HepG2 (cell line): Measurements from ENCODE around the gene HSD17B8. TPM values are rescaled to one million over a fixed set of nuclear protein-coding genes. Genes with fewer than 3 reads are reported as not detected.
A peak's percentile ranks its signal among the peaks of the same experiment; 100 is the strongest.

Source experiments
- AHR ChIP-seq: IDR thresholded peaks from 2 replicates; pipeline ENCODE4 v1.6.1; 2018; ENCODE audit warnings: missing genetic modification reagents, missing compliant biosample characterization
- FOSL1 ChIP-seq: sonication (generic); formaldehyde crosslinking; IDR thresholded peaks from 2 replicates; pipeline ENCODE4 v1.9.0; 2021; ENCODE audit warnings: missing genetic modification reagents, borderline replicate concordance
- HOXA7 ChIP-seq: sonication (generic); formaldehyde crosslinking; IDR thresholded peaks from 2 replicates; pipeline ENCODE4 v1.8.1; 2022; ENCODE audit warnings: mild to moderate bottlenecking, missing genetic modification reagents, moderate library complexity
- MBD4 ChIP-seq: IDR thresholded peaks from 2 replicates; pipeline ENCODE4 v1.6.1; 2012; ENCODE audit warnings: low read length, inconsistent platforms, borderline replicate concordance
- MEIS1 ChIP-seq: sonication (generic); formaldehyde crosslinking; IDR thresholded peaks from 2 replicates; pipeline ENCODE4 v1.9.0; 2021; ENCODE audit warnings: mild to moderate bottlenecking, missing genetic modification reagents, moderate library complexity, borderline replicate concordance
- PAF1 ChIP-seq: IDR thresholded peaks from 2 replicates; pipeline ENCODE4 v1.6.1; 2016; ENCODE audit warnings: missing genetic modification reagents, missing compliant biosample characterization
- RNF2 ChIP-seq: fragments of 450-650 bp; conservative IDR thresholded peaks from 2 replicates; pipeline ENCODE4 v1.6.1; 2016; ENCODE audit warnings: low read depth
- SALL2 ChIP-seq: sonication (generic); formaldehyde crosslinking; IDR thresholded peaks from 2 replicates; pipeline ENCODE4 v1.8.1; 2023; ENCODE audit warnings: mild to moderate bottlenecking, missing genetic modification reagents, inconsistent platforms
- SMAD3 ChIP-seq: sonication (generic); formaldehyde crosslinking; IDR thresholded peaks from 2 replicates; pipeline ENCODE4 v1.4.0; 2020; ENCODE audit warnings: missing genetic modification reagents
- SP4 ChIP-seq: sonication (generic); formaldehyde crosslinking; IDR thresholded peaks from 2 replicates; pipeline ENCODE4 v1.8.1; 2023; ENCODE audit warnings: mild to moderate bottlenecking, missing genetic modification reagents
- SYNCRIP ChIP-seq: fragments of 200-400 bp; formaldehyde crosslinking; IDR thresholded peaks from 2 replicates; pipeline ENCODE4 v1.6.1; 2018; ENCODE audit warnings: mild to moderate bottlenecking, low read depth, low read length; ENCODE audit not compliant: insufficient read depth
- ZNF160 ChIP-seq: sonication (generic); formaldehyde crosslinking; IDR thresholded peaks from 2 replicates; pipeline ENCODE4 v1.8.0; 2022; ENCODE audit warnings: mild to moderate bottlenecking, inconsistent platforms, missing genetic modification reagents
- ZNF207 ChIP-seq: fragments of 450-650 bp; IDR thresholded peaks from 2 replicates; pipeline ENCODE4 v1.6.1; 2016; ENCODE audit warnings: antibody characterized with exemption, borderline replicate concordance
- ZNF329 ChIP-seq: sonication (generic); formaldehyde crosslinking; IDR thresholded peaks from 2 replicates; pipeline ENCODE4 v1.9.0; 2021; ENCODE audit warnings: low read depth, mild to moderate bottlenecking, missing genetic modification reagents
- ZNF333 ChIP-seq: sonication (generic); formaldehyde crosslinking; IDR thresholded peaks from 2 replicates; pipeline ENCODE4 v1.4.0; 2020; ENCODE audit warnings: mild to moderate bottlenecking, missing genetic modification reagents, borderline replicate concordance
- ZNF367 ChIP-seq: sonication (generic); formaldehyde crosslinking; IDR thresholded peaks from 2 replicates; pipeline ENCODE4 v1.4.0; 2020; ENCODE audit warnings: missing genetic modification reagents, borderline replicate concordance
- ZNF564 ChIP-seq: sonication (generic); formaldehyde crosslinking; IDR thresholded peaks from 2 replicates; pipeline ENCODE4 v1.8.1; 2023; ENCODE audit warnings: mild to moderate bottlenecking, missing genetic modification reagents
- ZNF776 ChIP-seq: sonication (generic); formaldehyde crosslinking; IDR thresholded peaks from 2 replicates; pipeline ENCODE4 v1.4.0; 2020; ENCODE audit warnings: mild to moderate bottlenecking, missing genetic modification reagents
- ZNF790 ChIP-seq: sonication (generic); formaldehyde crosslinking; IDR thresholded peaks from 2 replicates; pipeline ENCODE4 v1.8.0; 2022; ENCODE audit warnings: missing genetic modification reagents, mild to moderate bottlenecking, borderline replicate concordance
- ZSCAN9 ChIP-seq: IDR thresholded peaks from 2 replicates; pipeline ENCODE4 v1.6.1; 2016; ENCODE audit warnings: borderline replicate concordance
- polyA plus RNA-seq, 8 experiments: library from polyadenylated mRNA; depleted of rRNA in 3 of 8; stranded (reverse) in 7 of 8; unstranded in 1 of 8; fragments of >200 nt; fragmentation: Illumina TruSeq in 4 of 8; extraction: Trizol in 4 of 8; gene quantifications; 2 replicates each; pipeline versions ENCODE4 v1.2.1 to v1.2.3, GENCODE V29; 2011 to 2016; ENCODE audit warnings: low read depth in 4 of 8, missing spikeins in 1 of 8, mixed read lengths in 1 of 8; ENCODE audit not compliant: insufficient read depth in 1 of 8
- total RNA-seq, 5 experiments: library from RNA; depleted of rRNA; stranded (reverse); fragments of >200 nt; fragmentation: Illumina TruSeq; extraction: Trizol; gene quantifications; 2 replicates each; pipeline ENCODE4 v1.2.3, GENCODE V29; 2016; ENCODE audit warnings: low read depth in 1 of 5
- TF ChIP-seq, protein P1 (sequence below): sonication (generic); formaldehyde crosslinking; IDR thresholded peaks from 2 replicates; pipeline ENCODE4 v1.9.0; 2021; ENCODE audit warnings: missing genetic modification reagents, borderline replicate concordance
- TF ChIP-seq, protein P2 (sequence below): sonication (generic); formaldehyde crosslinking; IDR thresholded peaks from 2 replicates; pipeline ENCODE4 v1.4.0; 2020; ENCODE audit warnings: mild to moderate bottlenecking, missing genetic modification reagents
- TF ChIP-seq, protein P3 (sequence below): sonication (generic); IDR thresholded peaks from 2 replicates; pipeline ENCODE4 v1.6.1; 2016; ENCODE audit warnings: low read depth, borderline replicate concordance
- TF ChIP-seq, protein P4 (sequence below): sonication (generic); formaldehyde crosslinking; IDR thresholded peaks from 2 replicates; pipeline ENCODE4 v1.5.0; 2020; ENCODE audit warnings: mild to moderate bottlenecking, missing genetic modification reagents, moderate library complexity

HSD17B8 gene
- total and polyA plus RNA-seq, 2 of the 13 experiments (the other 11 are each of a cell fraction or from before 2014, with no cell fraction given): 12.6 to 20.1 TPM

DNA sequence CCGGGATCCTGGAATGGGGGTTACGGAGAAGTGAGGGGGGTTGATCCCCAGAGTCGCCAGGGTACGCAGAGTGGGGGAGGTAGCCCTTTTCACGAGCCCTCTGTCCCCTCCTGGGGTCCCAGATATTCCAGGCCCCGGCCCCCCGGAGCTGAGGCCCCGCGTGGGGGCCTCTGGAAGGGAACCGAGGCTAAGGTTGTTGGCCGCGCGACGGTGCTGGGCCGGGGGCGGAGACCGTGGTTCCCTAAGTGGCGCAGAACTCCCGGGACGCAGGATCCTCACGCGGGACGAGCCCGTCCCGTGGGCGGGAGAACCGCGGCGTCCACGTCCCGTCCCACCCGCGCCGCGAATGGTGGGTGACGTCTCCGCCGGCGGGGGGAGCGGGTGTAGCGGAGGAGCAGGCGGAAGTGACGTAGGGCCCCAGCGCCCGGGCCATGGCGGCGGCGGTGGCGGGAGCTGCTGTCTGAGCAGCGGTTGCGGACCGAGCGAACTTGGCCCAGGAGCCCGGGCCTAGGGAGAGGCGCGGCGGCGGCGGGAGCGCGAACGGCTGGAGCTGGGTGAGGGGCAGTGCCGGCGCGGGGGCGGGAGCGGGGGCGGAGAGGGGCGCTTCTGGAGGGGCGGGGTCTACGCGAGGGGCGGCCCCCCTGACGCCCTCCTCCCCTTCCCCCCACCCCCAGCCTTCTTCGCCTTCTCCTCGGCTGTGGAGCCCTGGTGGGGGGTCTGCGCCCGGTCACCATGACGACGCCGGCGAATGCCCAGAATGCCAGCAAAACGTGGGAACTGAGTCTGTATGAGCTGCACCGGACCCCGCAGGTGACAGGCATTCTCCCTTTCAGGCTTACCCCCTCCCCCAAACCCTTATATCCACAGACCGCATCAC lies 3.9 kb downstream of the HSD17B8 start, which contains the start of gene RING1 (continued):
- TF ChIP-seq SP4 (CRISPR knock-in tag) (peak; percentile 86), ZNF329 (CRISPR knock-in tag) (0 out of 2 replicates have a peak, but pooled peaks have one; percentile 43), SYNCRIP (no peak), ZNF790 (CRISPR knock-in tag) (no peak), SALL2 (CRISPR knock-in tag) (peak; percentile 84; the same call in 1 of the 2 replicates), ZNF160 (CRISPR knock-in tag) (peak; percentile 80; the same call in 1 of the 2 replicates), HOXA7 (CRISPR knock-in tag) (peak; percentile 14; the same call in 1 of the 2 replicates), ZNF776 (CRISPR knock-in tag) (peak; percentile 94), SMAD3 (CRISPR knock-in tag) (peak; percentile 34; the same call in 1 of the 2 replicates), FOSL1 (CRISPR knock-in tag) (no peak), ZNF564 (0 out of 2 replicates have a peak, but pooled peaks have one; percentile 66), ZSCAN9 (CRISPR knock-in tag) (peak; percentile 76; the same call in 1 of the 2 replicates), MEIS1 (CRISPR knock-in tag) (no peak; the same call in 1 of the 2 replicates), AHR (CRISPR knock-in tag) (no peak), ZNF207 (no peak), MBD4 (no peak), ZNF333 (CRISPR knock-in tag) (peak; percentile 91; the same call in 1 of the 2 replicates), ZNF367 (CRISPR knock-in tag) (no peak; the same call in 1 of the 2 replicates), PAF1 (no peak), RNF2 (no peak)
- TF ChIP-seq, protein P1, sequence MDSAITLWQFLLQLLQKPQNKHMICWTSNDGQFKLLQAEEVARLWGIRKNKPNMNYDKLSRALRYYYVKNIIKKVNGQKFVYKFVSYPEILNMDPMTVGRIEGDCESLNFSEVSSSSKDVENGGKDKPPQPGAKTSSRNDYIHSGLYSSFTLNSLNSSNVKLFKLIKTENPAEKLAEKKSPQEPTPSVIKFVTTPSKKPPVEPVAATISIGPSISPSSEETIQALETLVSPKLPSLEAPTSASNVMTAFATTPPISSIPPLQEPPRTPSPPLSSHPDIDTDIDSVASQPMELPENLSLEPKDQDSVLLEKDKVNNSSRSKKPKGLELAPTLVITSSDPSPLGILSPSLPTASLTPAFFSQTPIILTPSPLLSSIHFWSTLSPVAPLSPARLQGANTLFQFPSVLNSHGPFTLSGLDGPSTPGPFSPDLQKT (CRISPR knock-in tag): no peak
- TF ChIP-seq, protein P2, sequence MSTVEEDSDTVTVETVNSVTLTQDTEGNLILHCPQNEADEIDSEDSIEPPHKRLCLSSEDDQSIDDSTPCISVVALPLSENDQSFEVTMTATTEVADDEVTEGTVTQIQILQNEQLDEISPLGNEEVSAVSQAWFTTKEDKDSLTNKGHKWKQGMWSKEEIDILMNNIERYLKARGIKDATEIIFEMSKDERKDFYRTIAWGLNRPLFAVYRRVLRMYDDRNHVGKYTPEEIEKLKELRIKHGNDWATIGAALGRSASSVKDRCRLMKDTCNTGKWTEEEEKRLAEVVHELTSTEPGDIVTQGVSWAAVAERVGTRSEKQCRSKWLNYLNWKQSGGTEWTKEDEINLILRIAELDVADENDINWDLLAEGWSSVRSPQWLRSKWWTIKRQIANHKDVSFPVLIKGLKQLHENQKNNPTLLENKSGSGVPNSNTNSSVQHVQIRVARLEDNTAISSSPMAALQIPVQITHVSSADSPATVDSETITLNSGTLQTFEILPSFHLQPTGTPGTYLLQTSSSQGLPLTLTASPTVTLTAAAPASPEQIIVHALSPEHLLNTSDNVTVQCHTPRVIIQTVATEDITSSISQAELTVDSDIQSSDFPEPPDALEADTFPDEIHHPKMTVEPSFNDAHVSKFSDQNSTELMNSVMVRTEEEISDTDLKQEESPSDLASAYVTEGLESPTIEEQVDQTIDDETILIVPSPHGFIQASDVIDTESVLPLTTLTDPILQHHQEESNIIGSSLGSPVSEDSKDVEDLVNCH (CRISPR knock-in tag): no peak
- TF ChIP-seq, protein P3, sequence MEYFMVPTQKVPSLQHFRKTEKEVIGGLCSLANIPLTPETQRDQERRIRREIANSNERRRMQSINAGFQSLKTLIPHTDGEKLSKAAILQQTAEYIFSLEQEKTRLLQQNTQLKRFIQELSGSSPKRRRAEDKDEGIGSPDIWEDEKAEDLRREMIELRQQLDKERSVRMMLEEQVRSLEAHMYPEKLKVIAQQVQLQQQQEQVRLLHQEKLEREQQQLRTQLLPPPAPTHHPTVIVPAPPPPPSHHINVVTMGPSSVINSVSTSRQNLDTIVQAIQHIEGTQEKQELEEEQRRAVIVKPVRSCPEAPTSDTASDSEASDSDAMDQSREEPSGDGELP: peak; percentile 45; the same call in 1 of the 2 replicates
- TF ChIP-seq, protein P4, sequence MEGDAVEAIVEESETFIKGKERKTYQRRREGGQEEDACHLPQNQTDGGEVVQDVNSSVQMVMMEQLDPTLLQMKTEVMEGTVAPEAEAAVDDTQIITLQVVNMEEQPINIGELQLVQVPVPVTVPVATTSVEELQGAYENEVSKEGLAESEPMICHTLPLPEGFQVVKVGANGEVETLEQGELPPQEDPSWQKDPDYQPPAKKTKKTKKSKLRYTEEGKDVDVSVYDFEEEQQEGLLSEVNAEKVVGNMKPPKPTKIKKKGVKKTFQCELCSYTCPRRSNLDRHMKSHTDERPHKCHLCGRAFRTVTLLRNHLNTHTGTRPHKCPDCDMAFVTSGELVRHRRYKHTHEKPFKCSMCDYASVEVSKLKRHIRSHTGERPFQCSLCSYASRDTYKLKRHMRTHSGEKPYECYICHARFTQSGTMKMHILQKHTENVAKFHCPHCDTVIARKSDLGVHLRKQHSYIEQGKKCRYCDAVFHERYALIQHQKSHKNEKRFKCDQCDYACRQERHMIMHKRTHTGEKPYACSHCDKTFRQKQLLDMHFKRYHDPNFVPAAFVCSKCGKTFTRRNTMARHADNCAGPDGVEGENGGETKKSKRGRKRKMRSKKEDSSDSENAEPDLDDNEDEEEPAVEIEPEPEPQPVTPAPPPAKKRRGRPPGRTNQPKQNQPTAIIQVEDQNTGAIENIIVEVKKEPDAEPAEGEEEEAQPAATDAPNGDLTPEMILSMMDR (CRISPR knock-in tag): peak; percentile 18; the same call in 1 of the 2 replicates
